H1 (cell line): Measurements from ENCODE around the gene TRIM32. TPM values are rescaled to one million over a fixed set of nuclear protein-coding genes. Genes with fewer than 3 reads are reported as not detected.

Source experiments
- CTCF ChIA-PET: fragments of 300-600 bp; sonication (Branson Sonifier 250); formaldehyde crosslinking; loops from one replicate; lab custom pipeline; 2021; ENCODE audit not compliant: partially characterized antibody; lab: Charles Lee
- POLR2A ChIA-PET: fragments of 300-600 bp; sonication (Branson Sonifier 250); formaldehyde crosslinking; loops from one replicate; lab custom pipeline; 2021; ENCODE audit warnings: inconsistent platforms; ENCODE audit not compliant: partially characterized antibody; lab: Charles Lee
- DNase-seq, 2 experiments: peaks; one replicate each; pipeline versions ENCODE4 v3.0.0 to v3.0.0-alpha.2; 2010 to 2022; ENCODE audit warnings: low spot score in 2 of 2, low read depth in 1 of 2, mixed read lengths in 1 of 2
- FAIRE-seq: peaks from 2 replicates; lab custom pipeline; 2011; peaks lifted over from hg19 to GRCh38; lab: Jason Lieb, UNC
- H2AFZ ChIP-seq: 2 replicates; pipeline ENCODE4 v1.8.1; 2012; ENCODE audit warnings: low read length, inconsistent platforms
- H2AK5ac ChIP-seq: 2 replicates; pipeline ENCODE4 v1.6.1; 2013; ENCODE audit warnings: low read depth, low read length
- H2BK120ac ChIP-seq: replicated peaks from 2 replicates; pipeline ENCODE3; 2013; ENCODE audit warnings: low read depth, low read length, inconsistent platforms
- H2BK12ac ChIP-seq: 2 replicates; pipeline ENCODE4 v1.6.1; 2013; ENCODE audit warnings: low read depth, low read length
- H2BK15ac ChIP-seq: 2 replicates; pipeline ENCODE4 v1.6.1; 2013; ENCODE audit warnings: low read length
- H2BK20ac ChIP-seq: 2 replicates; pipeline ENCODE4 v1.6.1; 2013; ENCODE audit warnings: low read length
- H2BK5ac ChIP-seq: 2 replicates; pipeline ENCODE4 v1.6.1; 2013; ENCODE audit warnings: low read depth, low read length
- H3K14ac ChIP-seq: 2 replicates; pipeline ENCODE4 v1.6.1; 2013; ENCODE audit warnings: inconsistent platforms; ENCODE audit not compliant: insufficient read length
- H3K18ac ChIP-seq: 2 replicates; pipeline ENCODE4 v1.6.1; 2013; ENCODE audit warnings: low read length; ENCODE audit errors: extremely low read depth
- H3K23ac ChIP-seq: 2 replicates; pipeline ENCODE4 v1.6.1; 2013; ENCODE audit warnings: inconsistent platforms; ENCODE audit not compliant: insufficient read length
- H3K23me2 ChIP-seq: 2 replicates; pipeline ENCODE4 v1.6.1; 2013; ENCODE audit warnings: low read depth, low read length
- H3K27ac ChIP-seq: 2 replicates; pipeline ENCODE4 v1.6.1; 2011; ENCODE audit warnings: low read depth, low read length, inconsistent platforms
- H3K27me3 ChIP-seq, 4 experiments: replicated peaks in 1 of 4; 1 replicate in 1 of 4; 2 replicates in 3 of 4; pipeline versions ENCODE4 v1.6.1 to v1.8.1; 2011 to 2013; ENCODE audit warnings: low read length in 3 of 4, mild to moderate bottlenecking in 3 of 4, inconsistent platforms in 2 of 4, mixed read lengths in 2 of 4, moderate library complexity in 1 of 4; ENCODE audit not compliant: control insufficient read depth in 3 of 4, insufficient read depth in 3 of 4; ENCODE audit errors: extremely low read depth in 1 of 4
- H3K36me3 ChIP-seq, 4 experiments: 2 replicates each; pipeline versions ENCODE4 v1.6.1 to v1.8.1; 2011 to 2013; ENCODE audit warnings: mild to moderate bottlenecking in 4 of 4, low read length in 3 of 4, moderate library complexity in 2 of 4, control low read depth in 1 of 4, inconsistent platforms in 1 of 4; ENCODE audit not compliant: insufficient read depth in 4 of 4, control insufficient read depth in 2 of 4
- H3K4ac ChIP-seq: replicated peaks from 2 replicates; pipeline ENCODE3; 2013; ENCODE audit warnings: low read length, low read depth, mixed read lengths, inconsistent platforms; ENCODE audit not compliant: insufficient read length
- H3K4me1 ChIP-seq, 4 experiments: replicated peaks in 1 of 4; 1 replicate in 1 of 4; 2 replicates in 3 of 4; pipeline versions ENCODE4 v1.6.1 to v1.8.1; 2011 to 2013; ENCODE audit warnings: low read length in 3 of 4, inconsistent platforms in 2 of 4, mixed read lengths in 1 of 4; ENCODE audit not compliant: insufficient read depth in 4 of 4, control insufficient read depth in 3 of 4
- H3K4me2 ChIP-seq, 2 experiments: 2 replicates each; pipeline versions ENCODE4 v1.6.1 to v1.8.1; 2011 to 2013; ENCODE audit warnings: low read depth in 2 of 2, low read length in 2 of 2, control low read depth in 1 of 2, inconsistent platforms in 1 of 2, mild to moderate bottlenecking in 1 of 2; ENCODE audit not compliant: insufficient read depth in 1 of 2
- H3K4me3 ChIP-seq, 4 experiments: fragments of 200-600, 300-600 bp in 1 of 4; sonication (generic), shearing (Covaris generic), sonication (Bioruptor Twin) in 1 of 4; 2 replicates each; pipeline versions ENCODE4 v1.5.1 to v1.8.1; 2011 to 2016; ENCODE audit warnings: low read length in 4 of 4, low read depth in 3 of 4, control low read depth in 2 of 4, inconsistent platforms in 2 of 4, mild to moderate bottlenecking in 2 of 4, mixed read lengths in 1 of 4, moderate library complexity in 1 of 4; ENCODE audit not compliant: insufficient read depth in 2 of 4; ENCODE audit errors: extremely low read depth in 1 of 4
- H3K56ac ChIP-seq: replicated peaks from 2 replicates; pipeline ENCODE3; 2013; ENCODE audit warnings: low read depth, mild to moderate bottlenecking, mixed read lengths, low read length, inconsistent platforms; ENCODE audit not compliant: insufficient read length
- H3K79me1 ChIP-seq: 2 replicates; pipeline ENCODE4 v1.6.1; 2013; ENCODE audit warnings: low read depth, low read length, control low read depth
- H3K79me2 ChIP-seq, 2 experiments: 2 replicates each; pipeline versions ENCODE4 v1.6.1 to v1.8.1; 2012 to 2013; ENCODE audit warnings: low read length in 2 of 2, mild to moderate bottlenecking in 2 of 2, inconsistent platforms in 1 of 2; ENCODE audit not compliant: insufficient read depth in 2 of 2, control insufficient read depth in 1 of 2
- H3K9ac ChIP-seq, 4 experiments: replicated peaks in 1 of 4; 1 replicate in 1 of 4; 2 replicates in 3 of 4; pipeline versions ENCODE4 v1.6.1 to v1.8.1; 2011 to 2013; ENCODE audit warnings: low read depth in 3 of 4, low read length in 3 of 4, control low read depth in 2 of 4, mild to moderate bottlenecking in 2 of 4, moderate library complexity in 2 of 4, inconsistent platforms in 1 of 4; ENCODE audit errors: extremely low read depth in 1 of 4
- H3K9me3 ChIP-seq, 2 experiments: 2 replicates each; pipeline versions ENCODE4 v1.6.1 to v1.8.1; 2012 to 2013; ENCODE audit warnings: mild to moderate bottlenecking in 2 of 2, moderate library complexity in 2 of 2, control low read depth in 1 of 2, inconsistent platforms in 1 of 2, low read depth in 1 of 2, low read length in 1 of 2, mixed read lengths in 1 of 2; ENCODE audit not compliant: insufficient read depth in 2 of 2
- H4K20me1 ChIP-seq, 2 experiments: replicated peaks in 1 of 2; 2 replicates each; pipeline versions ENCODE3 to v1.8.1; 2011 to 2013; ENCODE audit warnings: inconsistent platforms in 2 of 2, low read length in 2 of 2, mild to moderate bottlenecking in 1 of 2; ENCODE audit not compliant: insufficient read depth in 2 of 2, control insufficient read depth in 1 of 2
- H4K5ac ChIP-seq: 2 replicates; pipeline ENCODE4 v1.6.1; 2013; ENCODE audit warnings: low read length, low read depth, mixed read lengths, inconsistent platforms; ENCODE audit not compliant: insufficient read length
- H4K8ac ChIP-seq: 2 replicates; pipeline ENCODE4 v1.8.0; 2013; ENCODE audit warnings: mild to moderate bottlenecking, moderate library complexity, low read length, inconsistent platforms; ENCODE audit not compliant: insufficient read depth; ENCODE audit errors: extremely low read depth
- H4K91ac ChIP-seq: replicated peaks from 2 replicates; pipeline ENCODE3; 2013; ENCODE audit warnings: low read length, mixed read lengths, inconsistent platforms; ENCODE audit not compliant: insufficient read length
- BACH1 ChIP-seq: IDR thresholded peaks from 2 replicates; pipeline ENCODE4 v1.6.1; 2012; ENCODE audit warnings: low read length, improper control_type of control experiment
- BCL11A ChIP-seq, 2 experiments: IDR thresholded peaks; one replicate each; pipeline ENCODE4 v1.6.1; 2011; ENCODE audit warnings: low read depth in 2 of 2, low read length in 2 of 2, mild to moderate bottlenecking in 2 of 2
- CBX8 ChIP-seq: fragments of 300-800, 300-1000 bp; sonication (generic); IDR thresholded peaks from 2 replicates; pipeline ENCODE4 v1.7.1; 2016; ENCODE audit warnings: low read depth, low read length, borderline replicate concordance
- CHD1 ChIP-seq: IDR thresholded peaks from 2 replicates; pipeline ENCODE4 v1.6.1; 2012; ENCODE audit warnings: low read depth, low read length, improper control_type of control experiment
- CTBP2 ChIP-seq: IDR thresholded peaks from 2 replicates; pipeline ENCODE4 v1.7.0; 2011; ENCODE audit warnings: borderline replicate concordance, mild to moderate bottlenecking, moderate library complexity, mixed read lengths, low read length; ENCODE audit not compliant: insufficient read depth, insufficient read length
- EZH2 ChIP-seq: fragments of 200-600 bp; sonication (generic); IDR thresholded peaks from 2 replicates; pipeline ENCODE4 v1.7.1; 2012; ENCODE audit warnings: low read depth, mild to moderate bottlenecking, moderate library complexity, low read length, inconsistent platforms; ENCODE audit not compliant: severe bottlenecking
- FOSL1 ChIP-seq: IDR thresholded peaks from 2 replicates; pipeline ENCODE4 v1.6.1; 2011; ENCODE audit warnings: mild to moderate bottlenecking, low read depth, low read length, moderate library complexity; ENCODE audit not compliant: insufficient read depth
- GTF2F1 ChIP-seq: IDR thresholded peaks from 2 replicates; pipeline ENCODE4 v1.6.1; 2012; ENCODE audit warnings: low read depth, low read length, improper control_type of control experiment, borderline replicate concordance
- KDM1A ChIP-seq: fragments of 200-600, 300-600 bp; sonication (generic); IDR thresholded peaks from 2 replicates; pipeline ENCODE4 v1.7.1; 2016; ENCODE audit warnings: mild to moderate bottlenecking, low read length, borderline replicate concordance
- PHF8 ChIP-seq: fragments of 200-600 bp; sonication (generic); conservative IDR thresholded peaks from 2 replicates; pipeline ENCODE4 v1.7.1; 2012; ENCODE audit warnings: low read depth, mild to moderate bottlenecking, inconsistent platforms, low read length, moderate library complexity
- POLR2A ChIP-seq, 2 experiments: IDR thresholded peaks; 1 replicate in 1 of 2; 2 replicates in 1 of 2; pipeline ENCODE4 v1.6.1; 2011; ENCODE audit warnings: low read depth in 2 of 2, low read length in 2 of 2, mild to moderate bottlenecking in 2 of 2; ENCODE audit errors: control extremely low read depth in 1 of 2
- SIN3A ChIP-seq, 2 experiments: IDR thresholded peaks in 1 of 2; conservative IDR thresholded peaks in 1 of 2; 2 replicates each; pipeline ENCODE4 v1.6.1; 2011 to 2012; ENCODE audit warnings: low read length in 2 of 2, improper control_type of control experiment in 1 of 2, low read depth in 1 of 2, mild to moderate bottlenecking in 1 of 2
- YY1 ChIP-seq: IDR thresholded peaks from 2 replicates; pipeline ENCODE4 v1.6.1; 2011; ENCODE audit warnings: low read depth, mild to moderate bottlenecking, low read length
- WGBS, 2 experiments: shearing (Covaris generic) in 1 of 2; methylation state at CpG; one replicate each; pipeline versions ENCODE4 v1.1.6 to v1.1.7; 2013 to 2015; ENCODE audit warnings: low lambda C conversion rate in 2 of 2, mixed read lengths in 2 of 2, inconsistent platforms in 1 of 2, low coverage in 1 of 2, missing lambda C conversion rate in 1 of 2; ENCODE audit not compliant: insufficient replicate concordance in 2 of 2, insufficient coverage in 1 of 2, insufficient read length in 1 of 2; ENCODE audit errors: extremely low coverage in 1 of 2, missing lambda C conversion rate in 1 of 2; 5-methylcytosine and 5-hydroxymethylcytosine counted together
- polyA plus RNA-seq, 7 experiments: library from polyadenylated mRNA; depleted of rRNA in 3 of 7; stranded (reverse) in 5 of 7; unstranded in 2 of 7; fragments of >200 nt in 5 of 7; fragments of 200-250 nt in 2 of 7; gene quantifications; 1 replicate in 5 of 7; 2 replicates in 1 of 7; 4 replicates in 1 of 7; pipeline versions ENCODE4 v1.2.1 to v1.2.3, GENCODE V29; 2011 to 2013; ENCODE audit warnings: missing spikeins in 2 of 7, mixed read lengths in 2 of 7
- total RNA-seq: library from RNA; stranded (reverse); fragmentation: NEBNext Ultra II Directional; extraction: Animal tissue kit (Norgen Biotek cat#: 25700); gene quantifications from 2 replicates; pipeline ENCODE4 v1.2.1, GENCODE V29; 2021

Gene TRIM32
- total and polyA plus RNA-seq, 2 of the 8 experiments (the other 6 are each of a cell fraction or from before 2014, with no cell fraction given) = 10.5 to 17.3 TPM

DNA sequence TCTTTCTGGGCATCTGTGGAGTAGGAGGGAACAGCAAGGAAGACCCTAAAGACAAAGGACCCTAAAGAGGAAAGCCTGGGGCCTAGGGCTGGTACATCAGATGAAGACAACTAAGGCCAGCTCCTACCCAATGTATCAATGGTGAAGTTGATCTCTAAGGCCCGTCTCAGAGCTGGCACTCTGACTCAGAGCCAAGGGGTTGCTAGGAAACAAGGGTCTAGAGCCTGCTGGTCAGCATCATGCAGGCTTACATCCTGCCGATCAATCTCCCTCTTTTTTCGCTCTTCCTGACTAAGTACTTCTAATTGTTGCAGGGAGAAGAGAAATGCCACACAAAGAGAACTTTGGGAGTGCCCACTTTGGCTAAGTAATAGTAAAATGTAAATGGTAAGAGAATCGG, 26.2 kb downstream of the TRIM32 start:
- no peak for FAIRE-seq
- WGBS, 2 experiments = 71% methylated on average over 4 of the region's 4 CpGs; no CpG with 5 or more reads in 1 of the 2 experiments
- no peak overlapping the region for H2BK15ac ChIP-seq

More for the DNA sequence above, 26.2 kb downstream of the TRIM32 start:
- no peak overlapping the region for H2AK5ac ChIP-seq
- TF ChIP-seq SIN3A (conservative IDR thresholded peaks at IDR 0.05 in 1 of 2, IDR thresholded peaks at IDR 0.05 in 1 of 2; ENCODE audit: low read depth in 1 of 2, low read length in 2 of 2) (no peak), BCL11A (IDR thresholded peaks at IDR 0.05; ENCODE audit: low read depth in 2 of 2, low read length in 2 of 2) (no peak), CTBP2 (no peak), KDM1A (no peak), EZH2 (no peak), BACH1 (no peak), YY1 (no peak), FOSL1 (no peak), CHD1 (no peak), POLR2A (IDR thresholded peaks at IDR 0.05; ENCODE audit: control extremely low read depth in 1 of 2, low read depth in 2 of 2, low read length in 2 of 2) (no peak), PHF8 (no peak), CBX8 (no peak), GTF2F1 (no peak)
- H4K91ac ChIP-seq = no peak overlapping the region
- no peaks in the 10 kb centered on the region for H3K23me2 ChIP-seq
- no peak overlapping the region for H3K4ac ChIP-seq
- no peak overlapping the region for H3K4me3 ChIP-seq
- no peaks in the 10 kb centered on the region for H4K20me1 ChIP-seq
- no peaks in the 10 kb centered on the region for H3K79me1 ChIP-seq
- no peaks in the 10 kb centered on the region for H3K27me3 ChIP-seq
- no peak overlapping the region for H2BK120ac ChIP-seq
- no peak overlapping the region for H2AFZ ChIP-seq
- H3K18ac ChIP-seq = no peak overlapping the region
- no peaks in the 10 kb centered on the region for H3K79me2 ChIP-seq
- DNase-seq = no peak
- no peak overlapping the region for H3K9ac ChIP-seq
- no peak overlapping the region for H3K23ac ChIP-seq
- no peak overlapping the region for H3K56ac ChIP-seq
- no peak overlapping the region for H3K27ac ChIP-seq
- H4K5ac ChIP-seq = no peak overlapping the region
- ChIA-PET CTCF (no interaction called here), POLR2A (no interaction called here)
- H4K8ac ChIP-seq = no peak overlapping the region
- H3K14ac ChIP-seq = no peak overlapping the region
- no peak overlapping the region for H2BK5ac ChIP-seq
- no peak overlapping the region for H2BK12ac ChIP-seq
- H3K4me2 ChIP-seq = no peak overlapping the region
- H3K4me1 ChIP-seq = peaks cover 0 to 9% (median 2%) of the 10 kb centered on the region in 4 experiments; a peak in 2 of 7 replicates
- no peaks in the 10 kb centered on the region for H3K9me3 ChIP-seq
- no peaks in the 10 kb centered on the region for H3K36me3 ChIP-seq
- no peak overlapping the region for H2BK20ac ChIP-seq
